ENCODE measurements around the gene ACACB.

DNA sequence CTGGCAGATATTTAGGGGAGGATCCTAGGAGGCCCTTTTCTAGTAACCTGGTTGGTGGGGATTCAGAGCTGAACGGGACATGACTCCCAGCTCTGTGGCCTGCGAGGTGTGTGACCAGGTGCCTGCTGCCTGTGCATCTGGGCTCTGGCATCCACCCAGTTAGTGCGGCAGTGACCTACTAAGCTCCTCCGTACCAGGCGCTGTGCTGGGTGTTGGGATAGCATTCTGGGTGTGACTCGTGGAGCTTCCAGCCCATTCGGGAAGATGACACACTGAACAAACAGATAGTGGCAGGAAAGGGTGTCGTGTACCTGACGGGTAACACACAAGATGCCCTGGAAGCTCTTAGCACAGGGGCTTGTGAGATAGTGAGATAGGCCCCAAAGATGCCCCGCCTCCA is 80.9 kb downstream of the ACACB start:
- TF ChIP-seq GATA2 (IDR thresholded peaks at IDR 0.05; ENCODE audit: low read depth, low read length): no peak
- no peak for TF ChIP-seq GATA3 (IDR thresholded peaks at IDR 0.05; ENCODE audit: low read depth, low read length)

Data from SH-SY5Y (cell line).